Osteocyte (in vitro differentiated cells): ENCODE measurements around the gene GBX1. TPM values are rescaled to one million over a fixed set of nuclear protein-coding genes. Genes with fewer than 3 reads are reported as not detected.

Experiments
- DNase-seq: peaks from one replicate; pipeline ENCODE4 v3.0.0; 2021; ENCODE audit warnings: mixed read lengths; ENCODE audit not compliant: unreplicated experiment; ENCODE audit errors: extremely low spot score
- H3K27ac Mint-ChIP-seq: one replicate; pipeline ENCODE4 v1.8.0; 2021; ENCODE audit warnings: mild to moderate bottlenecking, mixed read lengths; ENCODE audit not compliant: unreplicated experiment
- H3K27me3 Mint-ChIP-seq: one replicate; pipeline ENCODE4 v1.8.0; 2021; ENCODE audit warnings: mixed read lengths; ENCODE audit not compliant: unreplicated experiment
- H3K36me3 Mint-ChIP-seq: one replicate; pipeline ENCODE4 v1.8.0; 2021; ENCODE audit warnings: mixed read lengths; ENCODE audit not compliant: unreplicated experiment
- H3K4me1 Mint-ChIP-seq: one replicate; pipeline ENCODE4 v1.8.0; 2021; ENCODE audit warnings: mixed read lengths; ENCODE audit not compliant: unreplicated experiment
- H3K4me3 Mint-ChIP-seq: one replicate; pipeline ENCODE4 v1.8.0; 2021; ENCODE audit warnings: mild to moderate bottlenecking, moderate library complexity, mixed read lengths; ENCODE audit not compliant: unreplicated experiment
- H3K9me3 Mint-ChIP-seq: one replicate; pipeline ENCODE4 v1.8.0; 2021; ENCODE audit warnings: mixed read lengths; ENCODE audit not compliant: unreplicated experiment
- CTCF ChIP-seq: fragments of 200-600 bp; sonication (generic); IDR thresholded peaks from 2 replicates; pipeline ENCODE4 v1.5.0; 2021; ENCODE audit warnings: antibody characterized with exemption, mild to moderate bottlenecking, moderate library complexity
- total RNA-seq: library from RNA; stranded (reverse); gene quantifications from 2 replicates; pipeline ENCODE4 v1.2.1, GENCODE V29; 2021

GBX1 gene
- total RNA-seq, 1 donor from 2014 or later = not detected

DNA sequence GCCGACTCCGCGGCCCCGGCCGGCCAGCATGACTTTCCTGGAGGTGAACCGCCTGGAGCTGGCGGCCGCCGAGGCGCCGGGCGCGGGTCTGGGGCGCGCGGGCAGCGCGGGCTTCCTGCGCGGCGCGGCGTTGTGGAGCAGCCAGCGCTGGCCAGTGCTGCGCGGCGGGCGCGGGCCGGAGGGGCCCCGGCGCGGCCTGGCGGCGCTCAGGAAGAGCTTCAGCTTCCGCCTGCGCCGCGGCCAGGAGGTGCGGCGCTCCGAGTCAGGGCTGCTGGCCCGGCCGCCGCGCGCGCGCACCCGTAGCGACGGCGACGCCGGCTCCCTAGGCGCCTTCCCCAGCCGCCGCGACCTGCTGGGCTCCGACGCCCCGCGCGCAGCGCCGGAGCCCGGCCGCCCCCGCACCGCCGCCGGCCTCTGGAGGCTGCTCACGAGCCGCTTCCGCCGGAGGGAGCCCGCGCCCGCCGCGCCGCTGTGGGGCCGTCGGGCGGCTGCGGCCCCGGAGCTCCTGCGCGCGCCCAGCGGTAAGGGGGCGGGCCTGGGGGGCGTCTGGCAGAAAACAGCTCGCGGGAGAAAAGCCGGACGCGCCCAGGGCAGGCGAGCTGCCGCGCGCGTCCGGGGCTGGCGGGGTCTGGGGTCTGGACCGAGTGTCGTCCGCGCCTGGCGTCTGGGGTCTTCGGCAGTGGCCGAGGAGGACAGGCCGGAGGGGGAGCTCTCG, 52.2 kb downstream of the GBX1 start:
- peak overlapping the region; percentile 56 for H3K27ac Mint-ChIP-seq
- TF ChIP-seq CTCF = no peak
- H3K4me3 Mint-ChIP-seq = peak overlapping the region; percentile 62
- peaks cover 33% of the 10 kb centered on the region for H3K4me1 Mint-ChIP-seq
- no peaks in the 10 kb centered on the region for H3K27me3 Mint-ChIP-seq
- DNase-seq = no peak
- H3K36me3 Mint-ChIP-seq = peaks cover 14% of the 10 kb centered on the region
- H3K9me3 Mint-ChIP-seq = no peaks in the 10 kb centered on the region

DNA sequence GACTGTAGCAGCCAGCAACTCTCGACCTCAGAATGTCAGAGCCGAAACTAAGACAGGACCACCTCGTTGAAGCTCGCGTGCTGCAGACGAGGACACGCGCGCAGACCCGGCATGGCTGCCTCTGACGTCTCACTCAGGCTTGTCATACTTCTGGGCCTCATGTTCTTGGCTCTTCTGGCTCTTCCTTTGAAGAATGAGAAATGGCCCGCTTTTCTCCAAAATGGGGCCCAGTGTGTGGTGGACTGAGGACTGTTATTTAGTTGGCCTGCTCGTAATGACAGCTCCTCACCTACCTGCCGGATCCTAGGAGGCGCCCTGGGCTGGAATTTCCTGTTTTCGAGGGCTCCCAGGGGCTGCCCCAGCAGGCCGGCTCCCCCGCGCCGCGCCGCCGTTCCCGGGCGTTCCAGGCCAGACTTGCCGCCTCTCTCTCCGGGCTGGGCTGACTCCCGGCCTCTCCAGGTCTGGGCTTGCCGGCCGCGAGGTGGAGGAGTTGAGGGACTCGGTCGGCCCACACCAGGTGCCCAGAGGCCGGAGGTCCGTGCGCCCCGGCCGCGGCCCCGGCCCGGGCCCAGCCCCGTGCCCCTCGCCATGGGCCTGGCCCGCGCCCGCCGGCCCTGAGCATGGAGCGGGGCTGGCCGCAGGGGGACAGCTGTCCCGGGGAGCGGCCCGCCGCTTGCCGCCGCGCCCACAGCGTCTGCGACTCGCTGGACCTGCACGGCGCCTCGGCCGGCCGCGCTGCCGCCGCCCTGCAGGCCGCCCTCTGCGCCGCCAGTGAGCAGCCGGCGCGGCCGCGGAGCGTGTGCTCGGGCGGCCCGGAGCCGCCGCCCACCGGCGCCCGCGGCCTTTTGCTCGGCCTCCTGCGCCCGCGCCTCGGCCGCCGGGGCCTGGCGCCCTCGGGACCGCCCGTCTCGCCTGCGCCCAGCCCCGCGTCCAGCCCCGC, 53.1 kb downstream of the GBX1 start:
- peaks cover 35% of the 10 kb centered on the region for H3K4me1 Mint-ChIP-seq
- H3K27me3 Mint-ChIP-seq = no peaks in the 10 kb centered on the region
- H3K36me3 Mint-ChIP-seq = peaks cover 6% of the 10 kb centered on the region
- DNase-seq = no peak
- peak overlapping the region; percentile 92 for H3K27ac Mint-ChIP-seq
- TF ChIP-seq CTCF = no peak
- H3K4me3 Mint-ChIP-seq = peak overlapping the region; percentile 65
- no peaks in the 10 kb centered on the region for H3K9me3 Mint-ChIP-seq

- H3K27ac Mint-ChIP-seq = peak overlapping the region; percentile 92
- no peak for DNase-seq
- H3K27me3 Mint-ChIP-seq = no peaks in the 10 kb centered on the region
- peak overlapping the region; percentile 65 for H3K4me3 Mint-ChIP-seq
- H3K9me3 Mint-ChIP-seq = no peaks in the 10 kb centered on the region
- peaks cover under 1% of the 10 kb centered on the region for H3K36me3 Mint-ChIP-seq
- no peak for TF ChIP-seq CTCF
- peaks cover 37% of the 10 kb centered on the region for H3K4me1 Mint-ChIP-seq
Observed at GRCh38 chr7:151113344-151114150, 53.9 kb downstream of the GBX1 start.

- no peak overlapping the region for H3K4me3 Mint-ChIP-seq
- peak; percentile 93 for TF ChIP-seq CTCF
- peak; percentile 91 for DNase-seq
- no peaks in the 10 kb centered on the region for H3K36me3 Mint-ChIP-seq
- no peak overlapping the region for H3K27ac Mint-ChIP-seq
- peaks cover 36% of the 10 kb centered on the region for H3K4me1 Mint-ChIP-seq
- no peaks in the 10 kb centered on the region for H3K27me3 Mint-ChIP-seq
- H3K9me3 Mint-ChIP-seq = no peaks in the 10 kb centered on the region
Observed at GRCh38 chr7:151110941-151111645, 56.4 kb downstream of the GBX1 start.
